HCT116 (cell line): ENCODE results near the gene CERKL. TPM values are rescaled to one million over a fixed set of nuclear protein-coding genes. Genes with fewer than 3 reads are reported as not detected.

Source experiments
- ATAC-seq: fragments of 200-7000 bp; cut with Tn5 transposase; 2 replicates; pipeline ENCODE4 v1.9.1; 2020; ENCODE audit warnings: mild to moderate bottlenecking, moderate library complexity
- BruUV-seq: library from RNA; stranded (reverse); fragments of 400-500 nt; replicated peaks from 2 replicates; lab custom pipeline; 2021; lab: Mats Ljungman, UMichigan
- CTCF ChIA-PET: fragments of 300-600 bp; sonication (Branson Sonifier 250); formaldehyde crosslinking; loops from one replicate; lab custom pipeline; 2021; ENCODE audit warnings: antibody characterized with exemption; lab: Charles Lee
- POLR2A ChIA-PET: fragments of 300-600, 350-600 bp; sonication (Branson Sonifier 250); formaldehyde crosslinking; loops from one replicate; lab custom pipeline; 2021; ENCODE audit warnings: antibody characterized with exemption; lab: Charles Lee
- RAD21 ChIA-PET, 2 experiments: fragments of 300-600 bp; sonication (Branson Sonifier 250); formaldehyde crosslinking; loops; one replicate each; lab custom pipeline; 2023; ENCODE audit warnings: low total read pairs in 2 of 2; ENCODE audit not compliant: uncharacterized antibody in 2 of 2, unreplicated experiment in 2 of 2, low non-redundant PET in 1 of 2; lab: Charles Lee
- DNase-seq: peaks from one replicate; pipeline ENCODE4 v3.0.0-alpha.2; 2010; ENCODE audit warnings: low read depth, low spot score
- H2AFZ ChIP-seq: fragments of 200-600 bp; shearing (Covaris generic), sonication (generic); 2 replicates; pipeline ENCODE4 v1.6.1; 2017; ENCODE audit warnings: low read depth, mixed run types, mixed read lengths, antibody characterized with exemption, low read length; ENCODE audit not compliant: poor library complexity, severe bottlenecking
- H3K27ac ChIP-seq: 2 replicates; pipeline ENCODE4 v1.5.1; 2012; ENCODE audit warnings: low read depth, low read length
- H3K27me3 ChIP-seq: fragments of 200-600 bp; sonication (generic); 2 replicates; pipeline ENCODE4 v1.6.1; 2016; ENCODE audit warnings: mixed run types, low read length, mixed read lengths; ENCODE audit not compliant: insufficient read depth
- H3K36me3 ChIP-seq, 2 experiments: fragments of 200-500 bp in 1 of 2; fragments of 200-600 bp in 1 of 2; sonication (Bioruptor generic) in 1 of 2; sonication (generic) in 1 of 2; 2 replicates each; pipeline versions ENCODE4 v1.5.1 to v1.6.1; 2014 to 2016; ENCODE audit warnings: low read length in 2 of 2, inconsistent platforms in 1 of 2, mixed read lengths in 1 of 2, mixed run types in 1 of 2; ENCODE audit not compliant: insufficient read depth in 2 of 2, control insufficient read depth in 1 of 2
- H3K4me1 ChIP-seq, 2 experiments: fragments of 200-600 bp in 1 of 2; sonication (generic) in 1 of 2; 2 replicates each; pipeline versions ENCODE4 v1.5.1 to v1.6.1; 2012 to 2017; ENCODE audit warnings: low read length in 2 of 2, inconsistent platforms in 1 of 2, mild to moderate bottlenecking in 1 of 2, mixed read lengths in 1 of 2, mixed run types in 1 of 2, moderate library complexity in 1 of 2; ENCODE audit not compliant: insufficient read depth in 2 of 2, control insufficient read depth in 1 of 2
- H3K4me2 ChIP-seq: fragments of 200-600 bp; sonication (generic); 2 replicates; pipeline ENCODE4 v1.6.1; 2017; ENCODE audit warnings: mixed run types, low read length, mixed read lengths
- H3K4me3 ChIP-seq, 2 experiments: fragments of 200-600 bp in 1 of 2; sonication (generic) in 1 of 2; replicated peaks in 1 of 2; 2 replicates each; pipeline ENCODE4 v1.5.1; 2011 to 2016; ENCODE audit warnings: low read length in 2 of 2, control low read depth in 1 of 2, low read depth in 1 of 2, mild to moderate bottlenecking in 1 of 2, mixed read lengths in 1 of 2, mixed run types in 1 of 2
- H3K79me2 ChIP-seq: fragments of 200-600 bp; sonication (generic); 2 replicates; pipeline ENCODE4 v1.6.1; 2017; ENCODE audit warnings: mild to moderate bottlenecking, mixed run types, low read length, moderate library complexity, mixed read lengths; ENCODE audit not compliant: insufficient read depth
- H3K9ac ChIP-seq: fragments of 200-600 bp; sonication (generic); 2 replicates; pipeline ENCODE4 v1.6.1; 2016; ENCODE audit warnings: low read length, mixed read lengths
- H3K9me2 ChIP-seq: fragments of 200-600 bp; sonication (generic), shearing (Covaris generic); 2 replicates; pipeline ENCODE4 v1.6.1; 2017; ENCODE audit warnings: mixed run types, mild to moderate bottlenecking, moderate library complexity; ENCODE audit not compliant: insufficient read depth
- H3K9me3 ChIP-seq, 2 experiments: fragments of 200-500 bp in 1 of 2; fragments of 200-600 bp in 1 of 2; sonication (Bioruptor generic) in 1 of 2; sonication (generic) in 1 of 2; 2 replicates each; pipeline ENCODE4 v1.6.1; 2014 to 2017; ENCODE audit warnings: low read length in 2 of 2, mixed read lengths in 2 of 2, inconsistent platforms in 1 of 2, low read depth in 1 of 2, mild to moderate bottlenecking in 1 of 2, mixed run types in 1 of 2, moderate library complexity in 1 of 2; ENCODE audit not compliant: control insufficient read depth in 1 of 2, insufficient read depth in 1 of 2
- H4K20me1 ChIP-seq: fragments of 200-600 bp; sonication (generic), shearing (Covaris generic); 2 replicates; pipeline ENCODE4 v1.6.1; 2017; ENCODE audit warnings: mixed run types, mild to moderate bottlenecking, moderate library complexity; ENCODE audit not compliant: insufficient read depth
- CBX3 ChIP-seq: IDR thresholded peaks from 2 replicates; pipeline ENCODE4 v1.6.1; 2012; ENCODE audit warnings: low read depth
- CTCF ChIP-seq, 3 experiments: fragments of 200-600 bp in 1 of 3; sonication (generic) in 1 of 3; IDR thresholded peaks in 2 of 3; conservative IDR thresholded peaks in 1 of 3; 2 replicates each; pipeline ENCODE4 v1.5.1; 2012 to 2017; ENCODE audit warnings: low read depth in 2 of 3, low read length in 2 of 3, antibody characterized with exemption in 1 of 3, borderline replicate concordance in 1 of 3, control low read depth in 1 of 3, mild to moderate bottlenecking in 1 of 3, mixed read lengths in 1 of 3, mixed run types in 1 of 3, moderate library complexity in 1 of 3; ENCODE audit not compliant: insufficient read depth in 1 of 3
- EZH2 ChIP-seq: fragments of 200-600 bp; sonication (generic); IDR thresholded peaks from 2 replicates; pipeline ENCODE4 v1.6.1; 2017; ENCODE audit warnings: antibody characterized with exemption, mixed run types
- JUND ChIP-seq: IDR thresholded peaks from 2 replicates; pipeline ENCODE4 v1.6.1; 2012
- POLR2AphosphoS5 ChIP-seq: IDR thresholded peaks from 2 replicates; pipeline ENCODE4 v1.6.1; 2011; ENCODE audit warnings: mild to moderate bottlenecking, low read depth, low read length, moderate library complexity
- RAD21 ChIP-seq: IDR thresholded peaks from 2 replicates; pipeline ENCODE4 v1.6.1; 2012; ENCODE audit warnings: low read depth, mild to moderate bottlenecking
- SRF ChIP-seq: IDR thresholded peaks from 2 replicates; pipeline ENCODE4 v1.6.1; 2012; ENCODE audit warnings: low read depth
- TCF7L2 ChIP-seq: IDR thresholded peaks from 2 replicates; pipeline ENCODE4 v1.7.0; 2011; ENCODE audit warnings: borderline replicate concordance, inconsistent platforms; ENCODE audit not compliant: insufficient read depth, insufficient read length; ENCODE audit errors: extremely low read depth
- intact Hi-C: fragments of 100-400 bp; cut with micrococcal nuclease; formaldehyde crosslinking; loops from 2 replicates; pipeline ENCODE4 v1.10.0; 2022
- total RNA-seq: library from RNA; stranded (reverse); gene quantifications from one replicate; pipeline ENCODE4 v1.2.1, GENCODE V29; 2021; ENCODE audit not compliant: unreplicated experiment
- TF ChIP-seq, protein P1 (sequence below): IDR thresholded peaks from 2 replicates; pipeline ENCODE4 v1.6.1; 2012; ENCODE audit warnings: low read depth

The CERKL gene
- total RNA-seq, 1 experiment from 2014 or later: 0.66 TPM

GRCh38 chr2:181679544-181679979 is 22.7 kb upstream of the CERKL start:
- Histone ChIP-seq H3K9ac (no peak overlapping the region), H3K9me3 (no peaks in the 10 kb centered on the region), H3K27me3 (peaks cover 14% of the 10 kb centered on the region; the same call in 1 of the 2 replicates), H3K36me3 (no peaks in the 10 kb centered on the region), H3K9me2 (no peaks in the 10 kb centered on the region), H3K79me2 (no peaks in the 10 kb centered on the region), H3K4me2 (no peak overlapping the region), H3K27ac (no peak overlapping the region), H3K4me1 (peaks cover 0 to 10% of the 10 kb centered on the region in 2 experiments; a peak in 2 of 4 replicates), H2AFZ (no peak overlapping the region), H4K20me1 (no peaks in the 10 kb centered on the region), H3K4me3 (no peak overlapping the region)
- CTCF ChIA-PET: no interaction called here
- BruUV-seq: no TSS peak
- TF ChIP-seq JUND: no peak
- no peak for TF ChIP-seq CTCF (IDR thresholded peaks at IDR 0.05 in 2 of 3, conservative IDR thresholded peaks at IDR 0.05 in 1 of 3; ENCODE audit: borderline replicate concordance in 1 of 3, insufficient read depth in 1 of 3, low read depth in 2 of 3, low read length in 2 of 3)
- no peak for TF ChIP-seq RAD21
- TF ChIP-seq SRF: no peak
- no peak for TF ChIP-seq TCF7L2
- intact Hi-C loops: no loop called here
- POLR2A ChIA-PET: no interaction called here
- ATAC-seq: no peak
- DNase-seq: no peak
- RAD21 ChIA-PET: no interaction called here

DNA sequence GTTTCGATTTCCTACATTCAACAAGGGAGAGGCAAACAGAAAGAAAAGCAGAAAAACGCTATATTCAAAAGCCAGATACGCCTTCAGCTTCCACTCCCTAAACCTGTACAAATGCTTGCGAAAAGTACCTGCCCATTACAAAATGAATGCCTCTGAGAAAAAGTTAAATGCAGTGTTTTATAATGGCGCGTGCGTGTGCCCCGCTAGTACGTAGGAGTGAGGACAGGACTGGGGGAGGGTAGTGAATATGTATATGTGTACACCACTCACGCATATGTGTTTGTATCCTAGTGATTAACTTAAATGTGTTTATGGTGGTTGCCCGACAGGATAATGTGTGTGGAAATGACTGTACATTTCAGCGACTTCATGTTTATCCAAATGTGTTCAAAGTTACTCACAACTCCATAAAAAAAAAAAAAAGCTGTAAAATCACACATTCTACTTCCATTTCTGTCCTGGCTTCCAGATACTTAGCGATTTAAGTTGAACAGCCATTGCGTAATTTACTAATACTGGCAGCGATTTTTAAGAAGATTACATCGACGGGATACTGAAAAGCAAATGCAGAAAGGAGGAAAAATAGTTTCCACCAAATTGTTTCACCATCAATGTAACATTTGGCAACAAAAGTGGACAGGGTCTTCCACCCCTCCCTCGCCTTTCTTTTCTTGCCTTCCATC is 22.1 kb upstream of the CERKL start:
- BruUV-seq: no TSS peak
- ChIA-PET RAD21 (no interaction called here), CTCF (interaction anchor here (1.2 kb wide), 1 partner anchor 36 kb away, joined by 4 read pairs; no protein-coding TSS in a partner anchor), POLR2A (no interaction called here)
- Histone ChIP-seq H3K27me3 (peaks cover 14% of the 10 kb centered on the region; the same call in 1 of the 2 replicates), H3K4me1 (peaks cover 0 to 10% of the 10 kb centered on the region in 2 experiments; a peak in 2 of 4 replicates), H3K9me2 (no peaks in the 10 kb centered on the region), H4K20me1 (no peaks in the 10 kb centered on the region), H3K9ac (no peak overlapping the region), H2AFZ (no peak overlapping the region), H3K4me2 (no peak overlapping the region), H3K9me3 (no peaks in the 10 kb centered on the region), H3K4me3 (no peak overlapping the region), H3K79me2 (no peaks in the 10 kb centered on the region), H3K27ac (no peak overlapping the region), H3K36me3 (no peaks in the 10 kb centered on the region)
- intact Hi-C loops: no loop called here
- TF ChIP-seq CBX3 (no peak), POLR2AphosphoS5 (no peak), TCF7L2 (no peak), EZH2 (no peak)
- TF ChIP-seq, protein P1, sequence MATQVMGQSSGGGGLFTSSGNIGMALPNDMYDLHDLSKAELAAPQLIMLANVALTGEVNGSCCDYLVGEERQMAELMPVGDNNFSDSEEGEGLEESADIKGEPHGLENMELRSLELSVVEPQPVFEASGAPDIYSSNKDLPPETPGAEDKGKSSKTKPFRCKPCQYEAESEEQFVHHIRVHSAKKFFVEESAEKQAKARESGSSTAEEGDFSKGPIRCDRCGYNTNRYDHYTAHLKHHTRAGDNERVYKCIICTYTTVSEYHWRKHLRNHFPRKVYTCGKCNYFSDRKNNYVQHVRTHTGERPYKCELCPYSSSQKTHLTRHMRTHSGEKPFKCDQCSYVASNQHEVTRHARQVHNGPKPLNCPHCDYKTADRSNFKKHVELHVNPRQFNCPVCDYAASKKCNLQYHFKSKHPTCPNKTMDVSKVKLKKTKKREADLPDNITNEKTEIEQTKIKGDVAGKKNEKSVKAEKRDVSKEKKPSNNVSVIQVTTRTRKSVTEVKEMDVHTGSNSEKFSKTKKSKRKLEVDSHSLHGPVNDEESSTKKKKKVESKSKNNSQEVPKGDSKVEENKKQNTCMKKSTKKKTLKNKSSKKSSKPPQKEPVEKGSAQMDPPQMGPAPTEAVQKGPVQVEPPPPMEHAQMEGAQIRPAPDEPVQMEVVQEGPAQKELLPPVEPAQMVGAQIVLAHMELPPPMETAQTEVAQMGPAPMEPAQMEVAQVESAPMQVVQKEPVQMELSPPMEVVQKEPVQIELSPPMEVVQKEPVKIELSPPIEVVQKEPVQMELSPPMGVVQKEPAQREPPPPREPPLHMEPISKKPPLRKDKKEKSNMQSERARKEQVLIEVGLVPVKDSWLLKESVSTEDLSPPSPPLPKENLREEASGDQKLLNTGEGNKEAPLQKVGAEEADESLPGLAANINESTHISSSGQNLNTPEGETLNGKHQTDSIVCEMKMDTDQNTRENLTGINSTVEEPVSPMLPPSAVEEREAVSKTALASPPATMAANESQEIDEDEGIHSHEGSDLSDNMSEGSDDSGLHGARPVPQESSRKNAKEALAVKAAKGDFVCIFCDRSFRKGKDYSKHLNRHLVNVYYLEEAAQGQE: no peak
- DNase-seq (no peak), ATAC-seq (no peak)
